Spleen (tissue), 11 donors: ENCODE measurements around the gene ZBED3. TPM values are rescaled to one million over a fixed set of nuclear protein-coding genes. Genes with fewer than 3 reads are reported as not detected.

Experiments
- DNase-seq: peaks from one replicate; pipeline ENCODE4 v3.0.0-alpha.2; 2020
- H3K27ac ChIP-seq, 8 donors: fragments of 200-600 bp; sonication (generic) in 7 of 8; 1 replicate in 4 of 8; 2 replicates in 4 of 8; pipeline versions ENCODE4 v1.5.0 to v1.8.0; 2016 to 2021; ENCODE audit warnings: inconsistent platforms in 4 of 8, mild to moderate bottlenecking in 4 of 8, moderate library complexity in 1 of 8
- H3K27me3 ChIP-seq, 7 donors: fragments of 200-600 bp; sonication (generic) in 6 of 7; replicated peaks in 1 of 7; 1 replicate in 4 of 7; 2 replicates in 3 of 7; pipeline versions ENCODE4 v1.5.0 to v1.8.0; 2016 to 2021; ENCODE audit warnings: inconsistent platforms in 3 of 7, mild to moderate bottlenecking in 1 of 7
- H3K36me3 ChIP-seq, 6 donors: fragments of 200-600 bp; sonication (generic) in 5 of 6; 1 replicate in 4 of 6; 2 replicates in 2 of 6; pipeline versions ENCODE4 v1.5.0 to v1.8.0; 2016 to 2021; ENCODE audit warnings: inconsistent platforms in 2 of 6
- H3K4me1 ChIP-seq, 6 donors: fragments of 200-600 bp; sonication (generic) in 5 of 6; 1 replicate in 3 of 6; 2 replicates in 3 of 6; pipeline versions ENCODE4 v1.5.0 to v1.8.0; 2016 to 2021; ENCODE audit warnings: inconsistent platforms in 3 of 6
- H3K4me3 ChIP-seq, 8 donors: fragments of 200-600 bp; sonication (generic) in 7 of 8; 1 replicate in 4 of 8; 2 replicates in 4 of 8; pipeline versions ENCODE4 v1.5.0 to v1.8.0; 2016 to 2021; ENCODE audit warnings: inconsistent platforms in 4 of 8, mild to moderate bottlenecking in 4 of 8, moderate library complexity in 2 of 8
- H3K9me3 ChIP-seq, 8 donors: fragments of 200-600 bp; sonication (generic) in 7 of 8; 1 replicate in 4 of 8; 2 replicates in 4 of 8; pipeline versions ENCODE4 v1.5.0 to v1.8.0; 2016 to 2021; ENCODE audit warnings: inconsistent platforms in 4 of 8
- CTCF ChIP-seq, 11 experiments: fragments of 200-600 bp in 7 of 11; fragments of 450-650 bp in 4 of 11; sonication (generic) in 4 of 11; IDR thresholded peaks in 8 of 11; conservative IDR thresholded peaks in 3 of 11; 1 replicate in 7 of 11; 2 replicates in 4 of 11; pipeline versions ENCODE4 v1.4.0 to v1.8.0; 2016 to 2021; ENCODE audit warnings: antibody characterized with exemption in 11 of 11, inconsistent platforms in 4 of 11, mild to moderate bottlenecking in 1 of 11
- POLR2A ChIP-seq, 3 donors: fragments of 450-650 bp; IDR thresholded peaks; one replicate each; pipeline ENCODE4 v1.5.1; 2017; ENCODE audit warnings: antibody characterized with exemption in 3 of 3, mild to moderate bottlenecking in 1 of 3
- POLR2AphosphoS5 ChIP-seq, 3 donors: sonication (generic); formaldehyde crosslinking; IDR thresholded peaks; one replicate each; pipeline ENCODE4 v1.5.1; 2017; ENCODE audit warnings: antibody characterized with exemption in 3 of 3
- WGBS, 5 donors: extraction: QIAGEN DNeasy Blood & Tissue Kit in 3 of 5; methylation state at CpG; one replicate each; pipeline versions ENCODE4 v1.1.5 to v1.1.7; 2013 to 2018; 5-methylcytosine and 5-hydroxymethylcytosine counted together
- intact Hi-C: fragments of 100-400 bp; cut with DNase I; formaldehyde crosslinking; loops from one replicate; pipeline ENCODE4 v1.15.0; 2023; ENCODE audit warnings: low total_unique reads
- polyA plus RNA-seq, 3 donors: library from polyadenylated mRNA; stranded (reverse); fragments of 200-250 nt; gene quantifications; one replicate each; pipeline ENCODE4 v1.2.1, GENCODE V29; 2013
- total RNA-seq, 7 donors: library from RNA; depleted of rRNA in 3 of 7; stranded (reverse); fragments of >200 nt in 3 of 7; fragmentation: NEBNext Ultra II Directional in 4 of 7; extraction: Animal tissue kit (Norgen Biotek cat#: 25700) in 4 of 7; gene quantifications; one replicate each; pipeline versions ENCODE4 v1.1.0 to v1.2.1, GENCODE V29; 2016 to 2021
- donor health status: healthy with polysubstance abuse.
- donor health status: DM: no; HTN: no; CAD: no; lungs with moderate emphysema.
- donor health status: DM: no; HTN: no; CAD: no.
- donor health status: Bipolar disorder and iron deficiency.
- donor health status: healthy.
- donor health status: DM: no; HTN: no; CAD: no.
- donor health status: DM: yes; HTN: yes; CAD: no.

The ZBED3 gene
- total and polyA plus RNA-seq, 10 donors: 1.6 to 13.8 (median 5.8) TPM

GRCh38 chr5:77129391-77129990 lies 42.4 kb upstream of the ZBED3 start:
- Histone ChIP-seq H3K4me1 (no peaks in the 10 kb centered on the region), H3K27ac (no peak overlapping the region), H3K4me3 (no peak overlapping the region), H3K27me3 (no peaks in the 10 kb centered on the region), H3K9me3 (no peaks in the 10 kb centered on the region), H3K36me3 (no peaks in the 10 kb centered on the region)
- intact Hi-C loops: no loop called here
- TF ChIP-seq POLR2A (IDR thresholded peaks at IDR 0.05) (no peak), CTCF (IDR thresholded peaks at IDR 0.05 in 8 of 11, conservative IDR thresholded peaks at IDR 0.05 in 3 of 11) (no peak), POLR2AphosphoS5 (IDR thresholded peaks at IDR 0.05) (no peak)
- no peak for DNase-seq
- WGBS, 5 donors: 74 to 81% (median 79%) methylated on average over 9 of the region's 9 CpGs

GRCh38 chr5:77128411-77129061 lies 41.5 kb upstream of the ZBED3 start:
- Histone ChIP-seq H3K27ac (no peak overlapping the region), H3K27me3 (no peaks in the 10 kb centered on the region), H3K4me3 (no peak overlapping the region), H3K36me3 (no peaks in the 10 kb centered on the region), H3K4me1 (no peaks in the 10 kb centered on the region), H3K9me3 (no peaks in the 10 kb centered on the region)
- 89 to 93% (median 92%) methylated on average over 5 of the region's 5 CpGs for WGBS, 5 donors
- no peak for DNase-seq
- intact Hi-C loops: no loop called here
- TF ChIP-seq POLR2A (IDR thresholded peaks at IDR 0.05): no peak
- TF ChIP-seq POLR2AphosphoS5 (IDR thresholded peaks at IDR 0.05): no peak
- no peak for TF ChIP-seq CTCF (IDR thresholded peaks at IDR 0.05 in 8 of 11, conservative IDR thresholded peaks at IDR 0.05 in 3 of 11)

- Histone ChIP-seq H3K27ac (no peak overlapping the region), H3K36me3 (peaks cover 0 to 7% (median 0%) of the 10 kb centered on the region in 6 donors), H3K27me3 (no peaks in the 10 kb centered on the region), H3K9me3 (no peaks in the 10 kb centered on the region), H3K4me1 (no peaks in the 10 kb centered on the region), H3K4me3 (no peak overlapping the region)
- TF ChIP-seq CTCF (IDR thresholded peaks at IDR 0.05 in 8 of 11, conservative IDR thresholded peaks at IDR 0.05 in 3 of 11) (no peak), POLR2A (IDR thresholded peaks at IDR 0.05) (no peak), POLR2AphosphoS5 (IDR thresholded peaks at IDR 0.05) (no peak)
- no peak for DNase-seq
- 91 to 98% (median 93%) methylated on average over 6 of the region's 6 CpGs for WGBS, 5 donors
- intact Hi-C loops: no loop called here
These were observed 36.0 kb upstream of the ZBED3 start for GRCh38 chr5:77123057-77123456.

- WGBS, 5 donors: 84 to 94% (median 86%) methylated on average over 2 of the region's 2 CpGs
- intact Hi-C loops: no loop called here
- Histone ChIP-seq H3K9me3 (no peaks in the 10 kb centered on the region), H3K27me3 (no peaks in the 10 kb centered on the region), H3K36me3 (peaks cover 0 to 7% (median 0%) of the 10 kb centered on the region in 6 donors), H3K4me3 (no peak overlapping the region), H3K4me1 (no peaks in the 10 kb centered on the region), H3K27ac (no peak overlapping the region)
- no peak for TF ChIP-seq POLR2A (IDR thresholded peaks at IDR 0.05)
- TF ChIP-seq CTCF (IDR thresholded peaks at IDR 0.05 in 8 of 11, conservative IDR thresholded peaks at IDR 0.05 in 3 of 11): no peak
- TF ChIP-seq POLR2AphosphoS5 (IDR thresholded peaks at IDR 0.05): no peak
- DNase-seq: no peak
These were observed 33.6 kb upstream of the ZBED3 start for GRCh38 chr5:77120706-77121105.
